Cardiac septum (tissue), 1 donor: Measurements from ENCODE around the gene CPLX1. TPM values are rescaled to one million over a fixed set of nuclear protein-coding genes. Genes with fewer than 3 reads are reported as not detected.
"Not testable (repeated sequence)": the region's sequence is repeated elsewhere in the genome, so short reads cannot be mapped to it uniquely, and the experiment has no call there.

Experiments used
- DNase-seq: peaks from one replicate; pipeline ENCODE4 v3.0.0-alpha.2; 2020; ENCODE audit warnings: low spot score
- intact Hi-C: fragments of 100-400 bp; cut with DNase I; formaldehyde crosslinking; loops from one replicate; pipeline ENCODE4 v1.14.0; 2022
- total RNA-seq: library from RNA; stranded (reverse); fragmentation: NEBNext Ultra II Directional; extraction: Animal tissue kit (Norgen Biotek cat#: 25700); gene quantifications from one replicate; pipeline ENCODE4 v1.2.1, GENCODE V29; 2021
- donor health status: DM: no; HTN: no; CAD: no.

Gene CPLX1
- total RNA-seq, 1 donor from 2014 or later, result 9.4 TPM

GRCh38 chr4:786074-786741 is 39.7 kb downstream of the CPLX1 start:
- intact Hi-C loops, result no loop called here
- DNase-seq, result no peak

DNA sequence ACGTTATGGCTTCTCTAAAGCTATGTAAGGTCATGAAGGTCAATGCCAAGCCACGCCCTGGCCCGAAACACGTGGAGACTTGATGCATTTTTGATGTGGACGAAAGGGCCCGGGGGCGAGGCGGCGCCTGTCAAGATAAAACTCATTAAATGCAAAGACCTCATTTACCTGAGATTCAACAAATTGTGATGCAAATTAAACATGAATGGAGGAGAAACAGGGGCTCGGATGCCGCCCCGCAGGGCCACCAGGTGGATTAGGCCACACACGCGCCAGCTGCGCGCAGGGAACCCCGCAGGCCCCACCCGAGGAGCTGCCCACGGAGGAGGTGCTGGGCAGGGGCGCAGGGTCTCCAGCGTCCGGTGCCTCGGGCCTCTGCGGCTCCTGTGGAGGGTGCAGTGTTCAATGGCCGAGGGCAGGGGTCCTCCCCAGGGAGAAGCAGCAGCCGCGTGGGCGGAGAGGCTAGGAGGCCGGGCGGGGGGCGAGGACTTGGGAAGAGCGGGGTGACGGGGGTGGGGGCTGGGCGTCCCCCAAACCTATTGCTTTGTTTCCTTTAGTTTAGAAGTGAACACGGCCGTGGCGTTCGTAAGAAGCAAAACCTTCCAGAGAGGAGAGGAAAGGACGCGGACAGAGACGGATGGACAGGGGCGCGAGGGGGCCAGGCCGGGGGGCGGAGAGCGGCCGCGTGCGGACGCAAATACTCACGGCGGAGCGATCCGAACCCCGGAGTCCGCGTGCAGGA is 40.4 kb downstream of the CPLX1 start:
- intact Hi-C loops, result no loop called here
- no peak for DNase-seq

DNA sequence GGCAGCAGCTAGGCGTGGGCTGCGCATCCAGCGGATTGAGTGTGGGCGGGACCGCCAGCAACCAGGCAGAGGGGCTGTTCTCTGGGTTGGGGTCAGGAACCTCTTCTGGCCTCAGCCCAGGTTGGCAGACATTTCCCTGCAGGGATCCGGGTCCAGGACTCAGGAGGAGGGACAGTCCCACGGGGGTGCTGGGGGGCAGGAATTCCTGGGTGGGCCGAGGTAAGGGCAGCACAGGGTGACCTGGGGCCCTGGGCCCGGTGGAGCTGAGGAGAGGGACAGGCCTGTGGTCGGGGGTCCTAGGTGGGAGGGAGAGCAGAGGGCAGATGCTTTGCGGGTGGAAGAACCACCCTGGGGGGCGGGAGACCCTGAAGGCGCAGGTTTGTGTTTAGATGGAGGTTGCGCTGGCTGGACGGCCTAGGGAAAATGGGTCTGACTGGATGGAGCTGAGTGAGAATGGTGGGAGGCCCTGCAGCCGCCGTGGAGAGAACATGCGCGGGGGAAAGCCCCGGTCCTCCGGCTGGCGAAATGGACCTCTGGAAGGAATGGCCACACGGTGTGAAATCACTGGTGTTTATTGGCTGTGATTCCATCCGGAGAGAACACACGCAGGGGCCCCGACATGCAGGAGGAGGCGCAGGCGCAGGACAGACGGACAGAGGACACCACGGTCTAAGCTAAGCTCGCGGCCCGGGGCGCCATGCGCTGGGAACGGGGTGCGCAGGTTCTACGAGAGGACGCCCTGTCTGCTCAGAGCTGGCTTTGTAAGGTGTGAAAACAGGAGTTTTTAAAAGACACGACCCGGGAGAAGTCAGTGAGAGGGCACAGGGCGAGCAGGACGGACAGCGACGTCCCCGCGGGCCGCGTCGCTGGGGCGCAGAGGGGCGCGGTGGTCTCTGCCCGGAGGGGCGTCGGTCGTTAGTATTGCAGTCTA is 41.3 kb downstream of the CPLX1 start:
- intact Hi-C loops, result loop anchor here (5.0 kb wide), 3 partner anchors 43 to 148 kb away; partner anchors contain the start of genes CPLX1, GAK, SLC49A3 and TMEM175
- no peak for DNase-seq

DNA sequence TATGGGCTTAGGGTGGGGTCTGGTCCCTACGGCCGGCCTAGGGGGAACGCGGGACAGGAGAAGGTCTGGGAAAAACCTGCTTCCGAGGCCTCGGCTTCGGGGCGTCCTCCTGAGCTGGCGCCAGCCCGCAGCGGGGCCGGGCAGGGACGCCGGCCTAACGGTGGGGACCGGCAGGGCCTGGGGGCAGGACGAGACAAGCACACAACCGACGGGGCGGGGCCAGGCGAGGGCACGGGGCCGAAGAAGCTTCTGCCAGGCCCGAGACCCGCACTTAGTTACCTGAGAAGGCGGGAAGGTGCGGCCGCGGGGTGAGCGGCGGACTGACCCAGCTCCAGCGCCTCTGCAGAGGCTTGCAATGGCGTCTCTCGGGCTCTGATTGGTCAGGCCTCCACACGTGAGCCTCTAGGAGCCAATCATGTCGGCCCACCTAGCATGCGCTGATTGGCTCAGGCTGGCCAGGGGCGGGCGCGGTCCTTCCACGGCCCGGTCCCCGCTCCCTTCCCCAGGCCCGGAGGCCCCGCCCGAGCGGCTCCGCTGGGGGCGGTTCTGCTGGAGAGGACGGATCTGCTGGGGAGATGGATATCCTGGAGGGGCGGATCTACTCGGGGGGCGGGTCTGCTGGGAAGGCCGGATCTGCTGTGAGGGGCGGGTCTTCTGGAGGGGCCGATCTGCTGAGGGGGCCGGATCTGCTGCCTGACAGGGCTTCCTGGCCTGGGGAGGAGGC is 44.3 kb downstream of the CPLX1 start:
- peak; percentile 99 for DNase-seq
- intact Hi-C loops, result loop anchor here (5.0 kb wide), 3 partner anchors 46 to 151 kb away; partner anchors contain the start of genes CPLX1, GAK, SLC49A3 and TMEM175

- DNase-seq, result no peak
- intact Hi-C loops, result loop anchor here (5.0 kb wide), 3 partner anchors 46 to 151 kb away; partner anchors contain the start of genes CPLX1, GAK, SLC49A3 and TMEM175
These were observed 45.0 kb downstream of the CPLX1 start for GRCh38 chr4:780716-781492.

- DNase-seq, result not testable (repeated sequence)
- intact Hi-C loops, result loop anchor here (5.0 kb wide), 3 partner anchors 47 to 152 kb away; partner anchors contain the start of genes CPLX1, GAK, SLC49A3 and TMEM175
These were observed 45.7 kb downstream of the CPLX1 start for GRCh38 chr4:780255-780654.

DNA sequence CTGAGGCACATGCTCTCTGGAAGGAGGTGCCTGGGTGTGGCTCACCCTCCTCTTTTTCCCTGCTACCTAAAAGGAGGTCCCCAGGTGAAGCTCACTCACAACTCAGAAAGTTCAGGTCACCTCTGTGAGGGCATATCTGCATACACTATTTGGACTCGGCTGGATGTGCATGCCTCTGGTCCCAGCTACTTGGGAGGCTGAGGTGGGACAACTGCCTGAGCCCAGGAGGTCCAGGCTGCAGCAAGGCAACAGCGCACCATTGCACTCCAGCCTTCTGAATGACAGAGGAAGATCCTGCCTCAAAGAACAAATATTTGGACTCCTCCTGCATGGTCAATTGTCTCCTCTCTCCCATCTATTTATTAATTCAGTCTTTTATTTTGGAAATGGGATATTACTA is 46.4 kb downstream of the CPLX1 start:
- no peak for DNase-seq
- intact Hi-C loops, result no loop called here

- DNase-seq, result no peak
- intact Hi-C loops, result no loop called here
These were observed 48.2 kb downstream of the CPLX1 start for GRCh38 chr4:777520-778262.

DNA sequence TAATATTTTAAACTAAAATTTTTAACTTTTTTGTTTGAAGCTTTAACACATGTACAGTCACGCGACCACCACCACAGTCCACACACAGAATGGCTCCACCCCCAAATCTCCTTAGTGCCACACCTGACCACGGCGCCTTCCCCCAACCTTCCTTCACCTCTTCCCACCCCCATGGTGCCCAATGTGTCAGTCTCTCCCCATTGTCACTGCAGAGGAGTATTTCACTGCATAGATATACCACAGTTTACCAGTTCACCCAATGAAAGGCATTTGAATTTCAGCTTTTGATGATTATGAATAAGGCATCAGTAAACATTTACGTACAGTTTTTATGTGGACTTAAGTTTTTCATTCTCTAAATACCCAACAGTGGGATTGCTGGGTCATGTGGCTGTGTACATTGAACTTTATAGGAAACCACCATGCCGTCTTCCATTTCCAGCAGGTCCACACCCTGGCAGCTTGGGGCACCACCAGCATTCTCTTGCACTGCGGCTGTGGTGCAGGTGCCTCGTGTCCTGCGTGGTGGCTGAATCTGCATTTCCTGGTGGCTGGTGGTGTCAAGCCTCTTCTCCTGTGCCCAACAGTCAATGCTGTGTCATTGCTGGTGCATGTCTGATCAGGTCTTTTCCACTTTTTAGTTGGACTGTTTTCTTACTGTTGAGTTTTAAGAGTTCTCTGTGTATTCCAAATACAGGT is 49.0 kb downstream of the CPLX1 start:
- DNase-seq, result no peak
- intact Hi-C loops, result no loop called here

GRCh38 chr4:775485-775884 is 50.4 kb downstream of the CPLX1 start:
- intact Hi-C loops, DNase-seq: not testable (repeated sequence)

GRCh38 chr4:774419-775092 is 51.4 kb downstream of the CPLX1 start:
- DNase-seq, intact Hi-C loops: not testable (repeated sequence)

- intact Hi-C loops, result no loop called here
- no peak for DNase-seq
These were observed 52.7 kb downstream of the CPLX1 start for GRCh38 chr4:773214-773613.

DNA sequence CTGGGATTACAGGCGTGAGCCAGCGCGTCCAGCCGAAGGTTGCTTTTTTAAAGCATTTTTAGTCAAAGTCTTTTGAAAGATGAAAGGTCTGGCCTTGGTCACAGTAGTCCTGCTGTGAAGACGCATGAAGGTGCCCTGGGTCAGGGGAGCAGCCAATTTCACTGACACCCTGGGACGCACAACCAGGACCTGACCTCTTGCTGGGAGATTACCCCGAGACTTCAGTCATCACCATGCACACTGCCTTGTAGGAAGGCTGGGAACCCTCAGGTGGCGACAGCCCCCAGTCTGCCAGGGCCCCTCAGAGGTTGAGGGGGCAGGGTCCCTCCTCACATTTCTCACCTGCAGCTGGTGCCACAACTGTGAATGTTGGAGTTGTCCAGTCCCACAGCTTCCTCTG is 53.2 kb downstream of the CPLX1 start:
- DNase-seq, result no peak
- intact Hi-C loops, result no loop called here

DNA sequence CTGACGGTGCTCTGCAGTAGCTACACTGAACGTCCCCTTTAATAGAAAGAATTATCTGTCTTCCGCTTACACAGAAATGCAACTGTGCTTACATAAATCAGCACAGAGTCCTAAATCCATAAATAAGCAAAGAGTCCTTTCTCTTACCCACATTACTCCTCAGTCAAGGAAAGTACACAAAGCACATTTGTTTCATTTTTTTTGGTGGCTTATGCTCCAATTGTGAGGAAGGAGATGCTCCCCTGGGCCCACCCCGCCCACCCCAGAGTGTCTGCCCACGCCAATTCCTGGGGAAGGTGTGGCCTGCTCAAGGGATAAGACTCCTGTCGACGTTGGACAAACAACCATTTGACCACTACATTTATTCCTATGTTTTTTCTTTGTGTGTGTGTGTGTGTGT is 53.8 kb downstream of the CPLX1 start:
- no peak for DNase-seq
- intact Hi-C loops, result no loop called here

GRCh38 chr4:771464-771863 is 54.5 kb downstream of the CPLX1 start:
- intact Hi-C loops, result no loop called here
- no peak for DNase-seq

DNA sequence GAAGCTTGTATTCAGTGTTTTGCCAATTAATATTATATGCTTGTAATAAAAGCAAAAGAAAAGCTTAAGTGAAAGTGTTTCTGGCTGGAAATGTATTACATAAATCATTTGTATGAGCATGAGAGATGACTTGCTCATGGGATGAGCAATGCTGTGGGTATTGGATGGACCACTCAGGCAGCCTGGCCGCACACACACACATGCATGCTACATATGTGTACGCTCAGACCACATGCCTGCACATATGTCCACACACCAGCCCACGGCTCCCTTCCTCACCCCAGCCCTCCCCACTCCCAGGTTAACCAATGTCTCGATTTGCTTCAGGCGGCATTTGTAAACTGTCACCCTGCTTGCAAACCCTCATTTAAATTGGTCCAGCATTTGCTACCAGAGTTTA is 55.9 kb downstream of the CPLX1 start:
- no peak for DNase-seq
- intact Hi-C loops, result no loop called here

DNA sequence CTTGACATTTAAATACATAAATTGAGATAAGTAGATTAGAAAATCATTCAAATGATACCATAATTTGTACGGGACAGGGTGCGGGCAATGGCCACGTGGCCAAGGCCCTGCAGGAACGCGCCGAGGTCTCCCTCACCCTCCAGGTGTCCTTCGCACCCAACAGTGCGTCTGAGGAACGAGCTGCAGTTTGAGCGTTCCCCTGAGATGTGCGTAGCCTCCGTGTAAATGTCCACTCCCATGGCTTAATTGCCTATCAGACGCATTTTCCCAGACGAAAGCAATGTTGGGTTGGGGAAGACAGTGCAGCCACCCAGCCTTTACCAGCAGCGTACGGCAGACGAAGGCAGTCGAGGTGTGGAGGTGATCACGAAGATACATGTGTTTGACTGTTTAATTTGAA is 56.4 kb downstream of the CPLX1 start:
- DNase-seq, result no peak
- intact Hi-C loops, result no loop called here
